GM19397 (cell line): ENCODE data around the gene SEMG1.

Experiments
- ATAC-seq: cut with Tn5 transposase; IDR thresholded peaks from one replicate; pipeline ENCODE4 v1.9.1; 2021; ENCODE audit warnings: mild to moderate bottlenecking, moderate library complexity; ENCODE audit not compliant: unreplicated experiment

The SEMG1 gene

GRCh38 chr20:45221076-45221475 is 14.2 kb downstream of the SEMG1 start, which contains the start of gene SEMG2:
Gene SEMG2, plus strand, starts transcription at chr20:45221373. Its CDS starts 17 bp downstream, at chr20:45221390.
- no peak for ATAC-seq

DNA sequence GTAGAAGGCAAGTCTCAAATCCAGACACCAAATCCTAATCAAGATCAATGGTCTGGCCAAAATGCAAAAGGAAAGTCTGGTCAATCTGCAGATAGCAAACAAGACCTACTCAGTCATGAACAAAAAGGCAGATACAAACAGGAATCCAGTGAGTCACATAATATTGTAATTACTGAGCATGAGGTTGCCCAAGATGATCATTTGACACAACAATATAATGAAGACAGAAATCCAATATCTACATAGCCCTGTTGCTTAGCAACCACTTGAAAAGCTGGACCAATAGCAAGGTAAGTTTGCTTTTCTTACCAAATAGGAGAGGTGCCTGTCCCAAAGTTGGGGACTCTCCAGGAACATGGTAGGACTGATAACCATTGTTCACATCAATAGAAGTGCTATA is 16.3 kb downstream of the SEMG1 start:
- no peak for ATAC-seq

- ATAC-seq: no peak
Observed at GRCh38 chr20:45226287-45226686, 19.5 kb downstream of the SEMG1 start.

- no peak for ATAC-seq
Observed at GRCh38 chr20:45229264-45230056, 22.6 kb downstream of the SEMG1 start.

DNA sequence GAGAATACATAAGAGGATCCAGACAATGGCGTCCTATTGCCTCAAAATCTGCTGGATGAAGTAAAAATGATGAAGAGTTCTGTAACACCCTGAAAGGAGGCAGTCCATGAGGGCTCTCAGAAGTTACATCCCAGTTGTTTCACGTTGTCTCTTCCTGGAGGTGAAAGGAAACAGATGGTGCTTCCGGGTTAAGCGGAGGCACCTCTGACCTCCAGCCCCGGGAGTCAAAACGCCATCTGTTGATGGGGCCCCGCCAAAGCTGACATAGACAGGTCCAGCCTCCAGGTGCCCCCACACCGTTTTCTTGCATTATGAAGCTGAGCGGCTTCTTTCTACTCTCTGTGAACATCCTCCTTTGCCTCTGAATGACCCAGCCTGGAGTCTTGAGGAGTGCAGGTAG is 23.8 kb downstream of the SEMG1 start:
- ATAC-seq: no peak

GRCh38 chr20:45235995-45236394 is 29.2 kb downstream of the SEMG1 start:
- no peak for ATAC-seq

GRCh38 chr20:45238139-45238538 is 31.3 kb downstream of the SEMG1 start:
- no peak for ATAC-seq

DNA sequence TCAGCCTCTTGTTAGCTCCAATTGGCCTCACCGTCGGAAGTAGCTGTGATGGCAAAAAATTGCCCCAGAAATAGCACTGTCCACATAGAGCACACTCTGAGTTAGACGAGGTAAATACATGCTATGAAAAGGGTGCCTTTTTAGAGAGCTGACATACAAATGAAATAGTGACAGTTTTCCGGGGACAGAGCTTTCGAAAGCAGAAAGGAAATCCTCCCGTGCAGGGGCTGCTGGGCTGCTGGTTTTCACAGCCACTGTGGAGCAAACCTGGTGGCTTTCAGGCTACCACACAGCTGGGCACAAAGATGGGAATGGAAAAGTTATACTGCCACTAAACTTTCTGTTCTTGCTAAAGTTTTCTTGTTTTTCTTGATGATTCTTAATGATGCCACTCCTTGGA is 39.3 kb downstream of the SEMG1 start:
- ATAC-seq: no peak

GRCh38 chr20:45247865-45248264 is 41.0 kb downstream of the SEMG1 start:
- ATAC-seq: no peak

GRCh38 chr20:45248609-45249008 is 41.8 kb downstream of the SEMG1 start:
- ATAC-seq: no peak

GRCh38 chr20:45251884-45252560 is 45.2 kb downstream of the SEMG1 start:
- ATAC-seq: no peak

DNA sequence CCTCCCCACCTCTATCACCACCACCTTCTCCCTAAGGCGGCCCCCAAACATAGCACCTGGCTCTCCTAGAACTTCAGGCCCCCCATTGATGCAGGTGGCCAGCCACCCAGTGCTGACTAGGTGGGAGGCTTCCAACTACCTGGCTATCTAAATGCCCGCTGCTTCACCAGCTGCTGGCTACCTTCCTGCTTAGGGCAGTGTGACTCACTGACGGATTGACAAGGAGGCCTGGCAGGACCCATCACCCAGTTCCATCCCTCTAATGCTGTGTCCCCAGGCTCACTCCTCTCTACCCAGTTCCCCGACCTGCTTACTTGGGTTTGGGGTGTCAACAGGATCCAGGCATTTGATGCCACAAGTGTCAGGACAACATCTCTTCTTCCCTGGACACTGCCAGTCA is 46.4 kb downstream of the SEMG1 start:
- no peak for ATAC-seq

GRCh38 chr20:45254383-45255262 is 47.8 kb downstream of the SEMG1 start, which contains the start of gene SLPI:
Gene SLPI, minus strand, starts transcription at chr20:45254564. Its CDS starts 21 bp downstream, at chr20:45254543.
- ATAC-seq: no peak

GRCh38 chr20:45257161-45257560 is 50.3 kb downstream of the SEMG1 start:
- no peak for ATAC-seq

DNA sequence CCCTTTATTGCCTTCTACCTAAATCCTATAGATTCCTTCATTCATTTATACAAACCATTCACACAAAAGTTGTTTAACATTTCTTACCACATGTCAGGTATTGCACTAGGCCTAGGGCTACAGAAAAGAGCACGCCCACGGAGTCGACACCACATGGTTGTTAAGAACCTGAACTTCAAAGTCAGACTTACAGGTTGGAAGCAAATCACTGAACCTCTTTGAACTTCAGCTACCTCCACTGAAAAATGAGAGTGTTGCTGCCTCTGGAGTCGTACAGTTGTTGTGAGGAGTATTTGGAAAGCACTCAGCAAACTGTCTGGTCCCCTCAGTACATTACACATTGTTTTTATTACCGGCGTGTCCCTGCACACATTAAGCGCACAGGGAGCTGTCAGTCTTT is 50.9 kb downstream of the SEMG1 start:
- no peak for ATAC-seq

DNA sequence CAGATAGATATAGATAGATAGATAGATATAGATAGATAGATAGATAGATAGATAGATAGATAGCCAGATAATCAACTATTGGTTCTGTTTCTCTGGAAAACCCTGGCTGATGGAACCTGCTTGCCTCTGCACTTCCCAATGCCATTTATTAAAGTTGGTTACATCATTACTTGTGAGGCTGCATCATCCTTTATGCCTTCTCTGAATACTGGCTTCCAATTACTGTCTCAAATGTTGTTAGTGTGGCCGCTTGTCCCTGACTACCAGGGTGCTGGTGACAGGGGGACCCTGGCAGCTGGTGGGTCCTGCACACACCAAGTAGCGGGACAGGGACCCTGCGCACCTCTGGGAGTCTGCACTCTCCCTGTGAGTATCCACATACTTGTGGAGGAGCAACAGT is 51.4 kb downstream of the SEMG1 start:
- ATAC-seq: no peak

- no peak for ATAC-seq
Observed at GRCh38 chr20:45258664-45259063, 51.8 kb downstream of the SEMG1 start.
